ENCODE results near the gene PTPRN2.
"Not testable (repeated sequence)": the region's sequence is repeated elsewhere in the genome, so short reads cannot be mapped to it uniquely, and the experiment has no call there.

PTPRN2 gene

DNA sequence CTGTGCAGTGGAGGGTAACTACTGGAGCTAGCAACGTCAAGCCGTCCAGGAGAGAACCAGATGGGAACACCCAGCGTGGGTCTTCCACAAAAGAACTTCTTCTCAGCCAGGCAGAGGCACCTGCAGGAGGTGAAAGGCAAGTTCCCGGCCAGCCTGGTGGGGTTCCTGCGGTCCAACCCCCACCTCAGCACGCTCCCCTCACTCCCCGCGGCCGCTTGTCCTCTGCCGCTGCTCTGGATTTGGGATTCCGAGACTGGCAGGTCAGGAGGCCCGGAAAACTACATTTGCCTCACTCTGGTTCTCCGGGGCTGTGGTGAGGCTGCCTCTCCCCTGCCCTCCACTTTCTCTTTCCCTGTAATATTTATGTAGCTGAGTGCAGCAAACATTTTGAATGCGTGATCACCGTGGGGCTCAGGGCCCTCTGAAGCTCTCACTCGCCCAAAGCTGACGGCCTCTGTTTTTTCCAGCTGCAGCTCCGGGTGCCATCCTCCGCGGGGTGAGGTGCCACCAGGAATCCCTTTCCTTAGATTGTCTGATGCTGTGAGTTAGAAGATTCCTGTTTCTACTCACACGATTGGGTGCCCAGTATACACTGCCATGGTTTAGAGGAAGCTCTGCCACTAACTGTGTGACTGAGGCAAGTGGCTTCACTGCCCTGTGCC is 884.0 kb downstream of the PTPRN2 start:
- TF ChIP-seq, protein P1, sequence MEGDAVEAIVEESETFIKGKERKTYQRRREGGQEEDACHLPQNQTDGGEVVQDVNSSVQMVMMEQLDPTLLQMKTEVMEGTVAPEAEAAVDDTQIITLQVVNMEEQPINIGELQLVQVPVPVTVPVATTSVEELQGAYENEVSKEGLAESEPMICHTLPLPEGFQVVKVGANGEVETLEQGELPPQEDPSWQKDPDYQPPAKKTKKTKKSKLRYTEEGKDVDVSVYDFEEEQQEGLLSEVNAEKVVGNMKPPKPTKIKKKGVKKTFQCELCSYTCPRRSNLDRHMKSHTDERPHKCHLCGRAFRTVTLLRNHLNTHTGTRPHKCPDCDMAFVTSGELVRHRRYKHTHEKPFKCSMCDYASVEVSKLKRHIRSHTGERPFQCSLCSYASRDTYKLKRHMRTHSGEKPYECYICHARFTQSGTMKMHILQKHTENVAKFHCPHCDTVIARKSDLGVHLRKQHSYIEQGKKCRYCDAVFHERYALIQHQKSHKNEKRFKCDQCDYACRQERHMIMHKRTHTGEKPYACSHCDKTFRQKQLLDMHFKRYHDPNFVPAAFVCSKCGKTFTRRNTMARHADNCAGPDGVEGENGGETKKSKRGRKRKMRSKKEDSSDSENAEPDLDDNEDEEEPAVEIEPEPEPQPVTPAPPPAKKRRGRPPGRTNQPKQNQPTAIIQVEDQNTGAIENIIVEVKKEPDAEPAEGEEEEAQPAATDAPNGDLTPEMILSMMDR (IDR thresholded peaks at IDR 0.05; ENCODE audit: insufficient read depth, missing control alignments) = no peak
- FAIRE-seq = no peak
- DNase-seq (ENCODE audit: insufficient read length, low spot score) = no peak

DNA sequence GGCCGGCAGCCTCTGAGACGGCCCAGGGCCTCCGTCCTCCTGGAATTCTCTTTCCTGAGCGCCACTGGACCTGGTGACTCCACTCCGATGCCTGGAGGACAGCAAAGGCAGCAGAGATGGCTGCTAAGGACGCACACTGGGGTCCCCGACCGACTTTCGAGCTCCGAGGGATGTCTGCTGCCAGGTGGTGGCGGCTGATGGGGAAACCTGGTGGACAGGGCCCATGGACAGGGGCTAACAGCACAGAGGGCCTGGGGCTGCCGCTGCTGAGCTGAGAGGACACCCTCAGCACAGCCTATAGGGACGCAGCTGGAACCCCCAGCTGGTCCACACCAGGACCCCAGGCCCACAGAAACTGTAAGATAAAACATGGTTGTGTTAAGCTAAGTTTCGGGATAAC is 884.5 kb downstream of the PTPRN2 start:
- DNase-seq (ENCODE audit: insufficient read length, low spot score) (no peak), FAIRE-seq (no peak)
- TF ChIP-seq, protein P1 (IDR thresholded peaks at IDR 0.05; ENCODE audit: insufficient read depth, missing control alignments) = no peak

DNA sequence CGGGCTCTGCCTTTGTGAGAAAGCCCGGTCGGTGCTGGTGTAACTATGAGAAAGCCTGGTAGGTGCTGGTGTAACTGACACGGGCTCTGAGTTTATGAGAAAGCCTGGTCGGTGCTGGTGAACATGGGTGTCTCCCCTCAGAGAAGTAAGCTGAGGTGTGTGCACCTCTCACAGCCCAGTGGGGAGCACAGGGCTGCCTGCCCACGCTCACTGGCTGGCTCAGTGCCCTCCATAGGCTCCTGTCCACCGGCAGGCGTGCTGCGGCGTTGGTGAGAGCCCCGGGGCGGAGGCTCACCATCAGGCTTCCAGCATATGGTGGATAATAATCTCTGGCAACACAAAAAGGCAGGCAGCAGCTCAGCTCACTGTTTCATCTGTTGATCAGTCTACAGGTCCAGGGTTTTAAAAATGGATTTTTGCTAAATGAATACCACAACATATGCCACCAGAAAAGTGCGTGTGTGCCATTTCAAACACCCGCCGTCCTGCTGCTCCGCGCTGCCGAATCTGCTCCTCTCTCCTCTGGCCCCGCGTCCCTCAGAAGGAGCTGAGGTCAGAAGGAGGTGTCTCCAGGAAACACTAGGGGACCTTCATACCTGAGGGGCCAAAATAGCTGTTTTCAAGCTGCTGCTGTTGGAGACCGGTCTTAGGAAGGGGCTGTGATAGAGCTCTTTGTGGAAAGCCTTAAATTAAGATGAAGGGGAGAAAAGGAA is 885.2 kb downstream of the PTPRN2 start:
- TF ChIP-seq, protein P1 (IDR thresholded peaks at IDR 0.05; ENCODE audit: insufficient read depth, missing control alignments) = no peak
- no peak for DNase-seq (ENCODE audit: insufficient read length, low spot score)
- FAIRE-seq = no peak

DNA sequence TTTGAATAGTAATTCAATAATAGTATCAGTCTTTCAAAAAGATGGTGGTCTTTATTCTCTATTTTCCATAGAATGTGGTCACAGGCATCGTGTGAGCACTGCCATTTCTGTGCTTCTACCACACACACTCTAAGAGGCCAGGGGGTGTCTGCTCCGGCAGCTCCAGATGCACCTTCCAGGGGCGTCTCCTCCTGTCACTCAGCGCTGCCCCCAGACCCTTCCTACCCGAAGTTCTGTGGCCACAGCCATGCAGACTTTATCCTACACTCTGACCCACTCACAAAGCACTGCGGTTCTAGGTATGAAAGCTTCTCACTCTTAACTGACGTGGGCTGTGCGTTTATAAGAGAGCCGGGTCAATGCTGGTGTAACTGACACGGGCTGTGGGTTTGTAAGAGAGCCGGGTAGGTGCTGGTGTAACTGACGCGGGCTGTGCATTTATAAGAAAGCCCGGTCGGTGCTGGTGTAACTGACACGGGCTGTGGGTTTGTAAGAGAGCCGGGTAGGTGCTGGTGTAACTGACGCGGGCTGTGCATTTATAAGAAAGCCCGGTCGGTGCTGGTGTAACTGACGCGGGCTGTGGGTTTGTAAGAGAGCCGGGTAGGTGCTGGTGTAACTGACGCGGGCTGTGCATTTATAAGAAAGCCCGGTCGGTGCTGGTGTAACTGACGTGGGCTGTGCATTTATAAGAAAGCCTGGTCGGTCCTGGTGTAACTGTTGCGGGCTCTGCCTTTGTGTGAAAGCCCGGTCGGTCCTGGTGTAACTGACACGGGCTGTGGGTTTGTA is 886.0 kb downstream of the PTPRN2 start:
- FAIRE-seq; DNase-seq (ENCODE audit: insufficient read length, low spot score): not testable (repeated sequence)

DNA sequence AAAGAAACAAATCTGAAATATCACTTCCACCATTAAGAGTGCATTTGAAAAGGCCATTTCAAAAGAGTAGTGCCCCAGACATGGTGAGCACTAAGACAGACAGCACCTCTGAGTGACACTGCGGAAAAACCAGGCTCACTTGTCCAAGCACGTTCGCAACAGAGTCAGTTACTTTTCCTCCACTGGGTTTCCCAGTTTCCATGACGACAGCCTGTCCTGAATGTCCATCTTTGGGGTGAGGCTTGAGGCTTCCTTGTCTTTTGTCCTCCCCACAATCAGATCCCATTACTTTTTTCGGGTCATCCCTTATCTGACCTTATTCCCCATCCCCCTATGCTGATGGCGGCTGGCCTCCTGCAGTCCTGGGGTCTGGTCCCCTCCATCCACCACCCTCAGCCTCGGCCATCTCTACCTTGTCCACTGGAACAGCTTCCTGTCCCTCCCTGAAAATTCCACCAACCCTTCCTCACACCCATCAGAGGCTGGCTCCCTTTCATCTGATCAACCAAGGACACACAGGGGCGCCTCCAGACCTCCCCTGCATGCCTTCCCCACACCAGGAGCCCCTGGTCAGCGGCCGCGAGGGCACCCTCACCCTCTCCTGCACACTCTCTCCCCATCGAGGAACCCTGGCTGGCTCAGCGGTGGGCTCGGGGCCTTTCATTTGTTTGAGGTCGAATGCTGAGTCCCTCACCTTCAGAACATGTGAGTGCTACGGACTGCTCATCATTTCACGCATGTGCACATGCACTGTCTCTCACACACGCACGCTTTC is 887.2 kb downstream of the PTPRN2 start:
- DNase-seq (ENCODE audit: insufficient read length, low spot score) (no peak), FAIRE-seq (no peak)
- TF ChIP-seq, protein P1 (IDR thresholded peaks at IDR 0.05; ENCODE audit: insufficient read depth, missing control alignments) = no peak

DNA sequence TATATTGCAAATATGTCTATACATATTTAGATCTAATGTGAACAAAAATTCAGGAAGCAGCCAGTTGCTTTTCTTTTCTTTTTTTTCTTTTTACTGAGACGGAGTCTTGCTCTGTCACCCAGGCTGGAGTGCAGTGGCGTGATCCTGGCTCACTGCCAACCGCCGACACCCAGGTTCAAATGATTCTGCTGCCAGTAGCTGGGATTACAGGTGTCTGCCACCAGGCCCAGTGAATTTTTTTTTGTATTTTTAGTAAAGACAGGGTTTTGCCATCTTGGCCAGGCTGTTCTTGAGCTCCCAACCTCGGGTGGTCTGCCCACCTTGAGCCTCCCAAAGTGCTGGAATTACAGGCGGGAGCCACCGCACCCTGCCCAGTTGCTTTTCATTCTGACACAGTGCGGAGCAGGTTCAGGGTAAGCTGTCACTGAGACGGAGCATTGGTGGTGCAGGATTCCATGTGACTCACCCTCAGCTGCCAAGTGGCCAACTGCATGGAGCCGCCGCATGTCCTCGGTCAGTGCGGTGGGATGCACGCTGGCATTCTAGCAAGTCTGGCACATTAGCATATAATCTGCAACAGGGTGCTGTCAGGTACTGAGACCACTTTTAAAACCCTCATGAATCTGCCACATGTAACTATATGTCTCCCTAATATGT is 888.1 kb downstream of the PTPRN2 start:
- DNase-seq (ENCODE audit: insufficient read length, low spot score) = no peak
- TF ChIP-seq, protein P1 (IDR thresholded peaks at IDR 0.05; ENCODE audit: insufficient read depth, missing control alignments) = no peak
- no peak for FAIRE-seq

DNA sequence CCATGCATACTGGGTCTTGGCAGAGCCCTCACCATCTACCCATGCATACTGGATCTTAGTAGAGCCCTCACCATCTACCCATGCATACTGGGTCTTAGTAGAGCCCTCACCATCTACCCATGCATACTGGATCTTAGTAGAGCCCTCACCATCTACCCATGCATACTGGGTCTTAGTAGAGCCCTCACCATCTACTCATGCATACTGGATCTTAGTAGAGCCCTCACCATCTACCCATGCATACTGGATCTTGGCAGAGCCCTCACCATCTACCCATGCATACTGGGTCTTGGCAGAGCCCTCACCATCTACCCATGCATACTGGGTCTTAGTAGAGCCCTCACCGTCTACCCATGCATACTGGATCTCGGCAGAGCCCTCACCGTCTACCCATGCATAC is 890.3 kb downstream of the PTPRN2 start:
- FAIRE-seq; DNase-seq (ENCODE audit: insufficient read length, low spot score): not testable (repeated sequence)

DNA sequence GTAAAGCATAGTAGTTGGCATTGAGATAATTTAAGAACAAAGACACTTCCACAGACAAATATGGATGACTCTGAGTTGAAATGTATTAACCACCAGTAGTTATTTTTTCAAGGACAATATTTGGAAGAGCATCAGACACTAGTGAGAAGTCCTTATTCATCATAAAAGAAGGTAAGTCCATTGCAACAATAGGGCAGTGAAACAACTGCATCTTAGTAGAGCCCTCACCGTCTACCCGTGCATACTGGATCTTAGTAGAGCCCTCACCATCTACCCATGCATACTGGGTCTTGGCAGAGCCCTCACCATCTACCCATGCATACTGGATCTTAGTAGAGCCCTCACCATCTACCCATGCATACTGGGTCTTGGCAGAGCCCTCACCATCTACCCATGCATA is 892.0 kb downstream of the PTPRN2 start:
- DNase-seq (ENCODE audit: insufficient read length, low spot score); FAIRE-seq: not testable (repeated sequence)
